Nucleus accumbens (tissue), 56 donors: Measurements from ENCODE around the gene TSKU.

Source experiments
- DNase-seq, 56 donors: peaks; one replicate each; lab custom pipeline; 2025; lab: John Stamatoyannopoulos, UW

The TSKU gene

DNA sequence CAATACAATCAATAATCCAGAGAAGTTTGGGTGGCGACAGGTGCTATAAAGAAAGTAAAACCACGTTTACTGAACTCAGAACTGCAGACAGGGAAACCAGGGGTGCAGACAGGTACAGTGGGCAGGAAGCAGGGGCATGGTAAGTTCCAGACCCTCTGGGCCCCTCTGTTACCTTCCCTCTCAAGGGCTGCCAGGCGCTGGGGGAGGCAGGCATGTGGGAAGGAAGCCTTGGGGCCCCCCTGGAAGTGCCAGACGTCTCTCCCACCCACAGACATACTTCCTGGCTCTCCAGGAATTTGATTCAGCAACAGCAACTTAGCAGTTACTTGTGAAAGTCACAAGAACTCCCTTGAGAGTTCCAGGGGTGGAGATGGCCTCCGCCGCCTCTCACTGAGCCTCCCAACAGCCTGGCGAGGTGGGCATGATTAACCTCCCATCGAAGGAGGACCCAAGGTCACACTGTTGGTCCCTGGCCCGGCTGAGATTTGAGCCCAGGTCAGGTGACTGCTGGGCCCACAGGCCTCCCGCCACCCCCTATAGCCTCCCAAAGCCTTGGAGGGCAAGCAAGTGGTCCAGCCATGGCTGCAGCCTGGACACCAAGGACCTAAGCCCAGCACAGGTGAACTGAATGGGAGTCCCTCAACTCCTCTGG, 14.1 kb upstream of the TSKU start:
- no peak for DNase-seq

DNA sequence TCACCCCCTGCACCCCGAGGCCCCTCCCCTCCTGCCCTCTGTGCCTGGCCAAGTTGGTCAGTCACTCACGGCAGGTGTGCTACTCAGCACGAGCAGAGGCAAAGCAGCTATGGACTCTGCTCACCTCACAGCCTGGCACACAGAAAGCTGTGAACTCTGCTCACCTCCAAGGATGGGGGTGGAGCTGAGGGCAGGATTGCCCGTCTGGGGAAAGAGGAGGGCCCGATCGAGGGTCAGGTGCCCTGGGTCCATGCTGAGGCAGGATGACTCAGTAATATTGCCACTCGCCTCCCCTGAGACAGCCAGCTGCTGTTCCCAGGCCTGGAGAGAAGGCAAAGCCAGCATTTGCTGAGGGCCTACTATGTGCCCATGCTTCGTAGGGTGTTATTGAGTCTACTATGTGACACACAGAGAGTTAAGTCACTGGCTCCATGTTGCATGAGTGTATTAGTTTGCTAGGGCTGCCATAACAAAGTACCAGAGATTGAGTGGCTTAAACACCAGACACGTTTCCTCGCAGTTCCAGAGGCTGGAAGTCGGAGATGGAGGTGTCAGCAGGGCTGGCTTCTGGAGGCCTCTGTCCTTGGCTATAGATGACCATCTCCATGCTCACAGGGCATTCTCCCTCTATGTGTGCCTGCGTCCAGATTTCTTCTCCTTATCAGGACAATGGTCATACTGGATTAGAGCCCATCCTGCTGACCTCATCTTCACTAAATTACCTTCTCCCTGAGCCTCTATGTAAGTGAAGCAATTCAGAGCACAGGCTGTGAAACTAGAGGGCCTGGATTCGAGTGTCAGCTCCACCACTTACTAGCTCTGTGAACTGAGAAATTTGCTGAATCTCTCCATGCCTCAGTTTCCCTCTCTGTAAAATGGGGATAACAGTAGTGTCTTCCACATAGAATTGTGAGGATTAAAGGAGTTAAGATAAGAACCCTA, 13.2 kb upstream of the TSKU start:
- DNase-seq: no peak

DNA sequence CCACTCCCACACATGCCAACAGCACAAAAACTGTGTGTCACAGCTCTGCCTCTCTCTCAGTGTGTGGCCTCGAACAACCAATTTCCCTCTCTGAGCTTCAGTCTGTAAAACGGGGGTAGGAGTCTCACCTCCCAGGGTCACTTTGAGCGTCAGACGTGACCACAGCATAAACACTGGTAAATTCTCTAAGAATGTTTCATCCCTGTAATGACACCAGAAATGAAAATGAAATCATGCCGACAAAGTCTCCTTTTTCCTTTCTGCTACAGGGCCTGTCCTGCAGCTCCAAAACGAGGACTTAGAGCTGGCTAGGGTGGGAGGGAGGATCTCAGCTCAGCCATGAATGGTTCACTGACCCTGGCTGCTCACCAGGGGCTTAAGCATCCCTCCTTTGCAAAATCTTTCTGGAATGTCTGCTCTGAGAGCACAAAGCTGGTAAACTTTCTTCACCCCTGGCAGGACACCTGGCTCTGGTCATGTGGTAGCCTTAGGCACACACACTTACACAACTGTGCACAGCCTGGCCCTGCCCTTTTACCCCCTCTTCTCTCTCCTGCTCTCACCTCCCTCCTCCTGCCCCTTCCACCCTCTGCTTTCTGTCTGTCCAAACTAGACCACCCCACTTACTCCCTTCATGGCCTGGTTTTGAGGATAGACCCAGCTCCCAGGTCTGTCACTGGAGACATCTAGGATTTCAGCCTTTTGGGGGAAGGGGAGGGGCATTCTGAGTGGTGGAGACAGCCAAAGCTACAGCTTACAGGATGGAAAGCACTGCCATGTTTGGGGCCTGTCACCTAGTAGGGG, 12.3 kb upstream of the TSKU start:
- no peak for DNase-seq

DNA sequence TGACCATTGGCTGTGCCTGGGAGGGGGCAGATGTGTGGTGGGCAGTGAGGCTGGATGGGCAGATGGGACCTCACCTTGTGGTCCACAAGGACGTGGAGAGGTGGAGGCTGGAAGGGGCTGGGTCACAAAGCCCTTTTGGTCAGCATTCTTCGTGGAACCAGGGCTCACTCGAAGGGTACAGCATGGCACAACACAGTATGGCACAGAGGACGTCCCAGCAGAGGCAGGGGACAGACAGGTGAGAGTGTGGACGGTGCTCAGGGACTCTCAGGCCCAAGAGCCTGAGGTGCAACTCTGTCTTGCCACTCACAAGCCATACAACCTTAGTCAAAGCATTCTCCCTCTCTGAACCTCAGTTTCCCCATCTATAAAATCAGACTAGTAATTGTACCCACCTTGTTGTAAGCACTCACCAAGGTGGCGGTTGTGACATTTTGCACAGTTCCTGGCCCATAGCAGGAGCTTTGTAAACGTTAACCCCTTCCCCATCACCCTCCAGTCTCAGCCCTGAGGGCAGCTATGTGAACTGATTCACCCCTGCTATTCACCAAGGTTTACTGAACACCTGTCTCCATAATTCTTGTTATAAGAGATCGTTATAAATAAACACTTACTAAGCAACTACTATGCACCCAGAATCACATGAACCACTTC, 11.6 kb upstream of the TSKU start:
- DNase-seq: no peak

DNA sequence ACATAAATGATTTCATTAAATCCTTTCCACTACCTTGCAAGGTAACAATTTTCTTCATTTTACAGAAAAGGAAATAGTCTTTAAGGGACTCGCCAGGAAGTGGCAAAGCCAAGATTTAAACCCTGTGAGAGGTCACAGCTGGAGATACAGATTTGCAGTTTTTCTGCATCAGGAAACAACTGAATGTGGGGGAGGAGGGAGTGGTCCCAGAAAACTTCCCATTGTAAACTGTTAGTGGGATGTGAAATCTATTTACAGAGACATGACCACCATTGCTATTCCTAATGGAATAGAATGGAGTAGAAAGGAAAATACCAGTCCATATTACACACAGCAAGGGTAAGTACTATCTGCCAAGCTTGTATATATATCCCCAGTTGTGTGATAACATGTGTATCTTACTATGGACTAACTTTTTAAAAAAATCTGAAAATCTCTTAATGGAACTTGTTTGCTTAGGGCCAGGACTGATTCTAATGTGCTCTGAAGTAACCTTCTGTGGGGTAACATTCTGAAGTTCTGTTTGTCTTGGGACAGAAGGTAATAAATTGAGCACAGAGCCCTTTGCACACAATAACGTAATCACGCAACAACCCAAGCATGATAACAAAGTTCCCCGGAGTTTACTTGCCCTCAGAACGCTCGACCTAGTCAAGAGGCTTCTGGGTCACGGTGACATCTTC, 10.9 kb upstream of the TSKU start:
- no peak for DNase-seq

DNA sequence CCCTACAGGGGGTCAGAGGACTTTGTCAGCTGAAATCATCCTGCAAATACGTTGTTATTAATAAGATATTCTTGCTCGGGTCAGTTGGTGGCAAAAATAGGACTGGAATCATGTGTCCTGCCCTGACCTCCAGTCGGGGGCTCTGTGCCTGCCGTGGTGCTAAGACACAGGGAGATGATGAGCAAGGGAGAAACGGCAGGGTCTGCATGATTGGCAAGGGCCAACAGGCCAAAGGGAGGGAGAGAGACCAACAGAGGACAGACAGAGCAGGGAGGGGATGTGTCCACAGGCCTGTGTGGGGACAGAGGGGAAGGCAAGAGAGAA, 10.4 kb upstream of the TSKU start:
- DNase-seq: no peak

GRCh38 chr11:76773921-76774361, 9.2 kb upstream of the TSKU start:
- DNase-seq: no peak

DNA sequence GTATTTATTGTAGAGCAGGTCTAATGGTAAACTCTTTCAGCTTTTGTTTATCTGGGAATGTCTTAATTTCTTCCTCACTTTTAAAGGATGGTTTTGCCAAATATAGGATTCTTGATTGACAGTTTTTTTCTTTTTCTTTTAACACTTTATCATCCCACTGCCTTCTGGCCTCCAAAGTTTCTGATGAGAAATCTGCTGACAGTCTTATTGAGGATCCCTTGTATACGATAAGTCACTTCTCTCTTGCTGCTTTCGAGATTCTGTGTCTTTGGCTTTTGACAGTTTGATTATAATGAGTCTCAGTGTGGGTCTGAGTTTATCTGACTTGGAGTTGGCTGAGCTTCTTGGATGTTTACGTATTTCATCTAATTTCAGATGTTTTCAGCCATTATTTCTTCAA, 6.7 kb upstream of the TSKU start:
- DNase-seq: no peak

GRCh38 chr11:76777305-76777704, 5.9 kb upstream of the TSKU start:
- no peak for DNase-seq

- no peak for DNase-seq
Observed at GRCh38 chr11:76777876-76778275, 5.3 kb upstream of the TSKU start.

DNA sequence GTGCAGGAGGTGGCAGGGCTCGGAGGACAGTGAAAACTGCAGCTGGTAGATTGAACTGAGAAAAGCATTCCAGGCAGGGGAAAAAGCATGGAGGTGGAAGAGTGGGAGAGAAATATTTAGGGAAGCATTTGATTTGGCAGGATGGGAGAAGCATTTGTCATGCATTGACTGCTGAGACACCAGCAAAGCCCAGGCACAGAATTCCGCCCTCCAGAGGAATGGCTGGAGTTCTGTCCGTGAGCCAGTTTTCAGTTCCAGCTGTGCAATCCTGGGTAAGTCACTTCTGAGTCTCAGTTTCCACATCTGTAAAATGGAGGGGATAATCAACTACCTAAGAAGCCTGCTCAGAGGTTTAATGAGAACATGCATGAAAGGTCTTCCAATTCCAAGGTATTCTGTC, 4.3 kb upstream of the TSKU start:
- no peak for DNase-seq

- DNase-seq: no peak
Observed at GRCh38 chr11:76781046-76781801, 1.9 kb upstream of the TSKU start.

- no peak for DNase-seq
Observed at GRCh38 chr11:76781807-76782530, 1.2 kb upstream of the TSKU start.

DNA sequence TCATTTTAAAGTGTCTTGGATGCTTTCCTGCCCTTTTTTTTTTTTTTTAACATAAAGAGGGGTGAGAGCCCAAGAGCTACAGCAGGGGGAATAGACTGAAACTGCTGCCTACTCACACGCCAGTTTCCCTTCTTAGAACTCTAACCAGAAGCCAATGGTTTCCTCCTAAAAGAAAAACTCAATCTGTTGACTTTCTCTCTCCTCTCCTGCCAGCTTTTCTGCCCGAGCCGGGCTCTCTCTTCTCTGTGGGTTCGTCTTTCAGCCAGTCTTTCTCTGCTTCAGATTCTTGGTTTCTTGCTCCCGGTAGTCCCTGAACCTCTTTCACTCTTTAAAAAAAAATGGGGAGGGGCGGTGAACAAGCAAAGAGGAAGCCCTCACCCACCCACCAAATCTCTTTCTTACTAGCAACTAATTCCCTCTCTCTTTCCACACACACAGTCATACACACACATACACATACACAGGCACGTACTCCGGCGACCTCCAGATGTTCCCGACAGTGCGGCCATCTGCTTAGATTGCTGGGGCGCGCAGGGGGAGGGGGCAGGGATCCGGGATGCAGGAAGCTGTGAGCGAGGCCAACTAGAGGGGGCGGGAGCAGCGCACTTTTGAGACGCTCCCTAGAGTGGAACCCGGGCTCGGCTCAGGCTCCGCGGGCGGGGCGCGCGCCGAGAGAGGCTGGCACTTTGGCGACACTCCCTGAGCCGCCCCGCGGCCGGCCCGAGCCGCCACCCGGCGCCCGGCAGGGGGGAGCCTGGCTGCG, 444 bp upstream of the TSKU start:
- DNase-seq: peak in 46 of 56 donors; percentile 7 to 82 (median 38)

- peak in 6 of 56 donors; percentile 6 to 35 (median 28) for DNase-seq
Observed at GRCh38 chr11:76783896-76784813, 999 bp downstream of the TSKU start.

GRCh38 chr11:76785513-76785912, 2.4 kb downstream of the TSKU start:
- no peak for DNase-seq

GRCh38 chr11:76786016-76786415, 2.9 kb downstream of the TSKU start:
- DNase-seq: no peak
